Stimulated activated CD8-positive, alpha-beta memory T cell treated with anti-CD3 and anti-CD28 coated beads, Interleukin-12 subunit alpha, Interleukin-12 subunit beta, amount 100 ng/mL, for 24 hours (primary cell): ENCODE results near the gene REM1.
"Not testable (repeated sequence)": the region's sequence is repeated elsewhere in the genome, so short reads cannot be mapped to it uniquely, and the experiment has no call there.

Experiments
- DNase-seq: peaks from one replicate; pipeline ENCODE4 v3.0.0-alpha.2; 2020; ENCODE audit errors: extremely low read depth

REM1 gene

DNA sequence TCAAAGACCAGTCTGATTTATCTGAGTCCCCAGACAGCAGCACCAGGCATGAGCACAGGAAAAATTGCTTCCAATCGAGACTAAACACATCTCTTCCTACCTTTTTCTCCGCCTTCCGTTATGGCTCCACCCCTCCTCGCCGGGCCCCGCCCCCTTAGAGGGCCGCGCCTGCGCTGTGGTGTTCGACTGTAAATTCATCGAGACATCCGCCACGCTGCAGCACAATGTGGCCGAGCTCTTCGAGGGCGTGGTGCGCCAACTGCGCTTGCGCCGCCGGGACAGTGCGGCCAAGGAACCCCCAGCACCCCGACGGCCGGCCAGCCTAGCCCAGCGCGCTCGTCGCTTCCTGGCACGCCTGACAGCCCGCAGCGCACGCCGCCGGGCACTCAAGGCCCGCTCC lies 8.9 kb downstream of the REM1 start:
- no peak for DNase-seq

DNA sequence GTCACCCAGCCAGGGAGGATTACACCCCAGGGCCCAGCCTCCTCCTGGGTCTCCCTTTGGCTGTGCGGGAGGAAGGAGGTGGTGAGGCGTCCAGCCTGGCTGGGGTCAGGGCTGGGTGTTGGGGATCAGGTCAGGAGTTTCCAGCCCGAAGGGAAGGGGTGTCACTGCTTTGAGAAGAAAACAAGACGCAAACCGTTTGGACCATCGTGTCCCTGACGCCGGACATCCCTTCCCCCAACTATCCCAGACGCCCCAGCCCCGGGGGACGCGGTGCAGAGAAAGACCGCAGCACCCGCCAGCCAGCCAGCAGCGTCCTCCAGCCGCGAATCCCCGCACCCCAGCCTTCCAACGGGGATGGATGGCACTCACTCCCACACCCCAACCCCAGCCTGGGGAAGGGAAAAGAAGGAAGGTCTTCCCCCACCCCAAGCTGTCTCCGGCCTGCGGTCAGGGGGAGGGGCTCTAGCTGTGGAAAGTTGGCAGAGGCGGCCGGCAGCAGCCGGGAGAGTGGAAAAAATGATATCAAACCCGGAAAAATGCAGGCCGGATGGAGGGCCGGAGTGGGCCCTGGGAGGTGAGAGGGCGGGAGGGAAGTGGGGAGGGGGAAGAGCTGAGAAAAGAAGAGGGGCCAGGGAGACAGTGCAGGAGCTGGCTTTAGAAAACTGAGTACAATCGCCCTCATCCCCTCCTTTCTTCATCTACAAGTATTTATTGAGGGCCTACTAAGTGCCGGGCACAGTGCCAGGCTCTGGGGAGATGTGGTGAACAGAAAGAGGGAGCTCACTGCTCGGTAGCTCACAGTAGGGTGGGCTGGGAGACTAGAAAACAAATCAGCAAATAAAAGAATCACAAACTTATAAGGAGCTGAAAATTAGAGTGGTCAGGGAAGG lies 10.6 kb downstream of the REM1 start:
- DNase-seq: no peak

DNA sequence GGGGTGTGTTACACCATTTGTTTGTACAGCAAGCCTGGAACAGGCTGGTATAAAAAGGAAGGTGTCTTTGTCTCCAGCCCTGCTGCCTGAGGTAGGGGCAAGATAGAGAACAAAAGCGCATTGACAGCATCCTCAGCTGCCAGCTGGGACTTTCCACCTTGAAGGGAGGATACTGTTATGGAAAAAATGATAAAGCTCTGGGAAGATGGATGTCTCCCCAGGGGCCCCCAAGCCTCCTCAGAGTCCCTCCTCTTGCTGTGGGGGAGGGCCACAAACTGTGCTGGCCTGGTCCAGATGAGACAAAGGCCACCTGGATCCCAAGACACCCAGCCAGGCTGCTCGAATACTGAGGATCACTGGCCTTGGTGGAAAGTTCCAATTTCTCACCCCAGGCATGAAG lies 13.0 kb downstream of the REM1 start:
- DNase-seq: no peak

DNA sequence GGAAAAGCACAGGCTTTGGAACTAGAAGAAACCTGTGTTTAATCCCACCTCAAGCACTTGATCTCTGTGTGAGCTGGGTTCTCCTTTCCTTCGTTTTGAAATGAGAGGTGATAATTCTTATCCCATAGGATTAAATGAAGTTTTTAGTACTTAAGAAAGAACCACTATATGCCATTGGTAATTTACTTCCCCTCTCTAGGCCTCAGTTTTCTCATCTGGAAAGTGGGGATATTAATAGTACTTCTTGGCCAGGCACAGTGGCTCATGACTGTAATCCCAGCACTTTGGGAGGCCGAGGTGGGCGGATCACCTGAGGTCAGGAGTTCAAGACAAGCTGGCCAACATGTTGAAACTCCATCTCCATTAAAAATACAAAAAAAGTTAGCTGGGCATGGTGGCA lies 14.1 kb downstream of the REM1 start:
- no peak for DNase-seq

DNA sequence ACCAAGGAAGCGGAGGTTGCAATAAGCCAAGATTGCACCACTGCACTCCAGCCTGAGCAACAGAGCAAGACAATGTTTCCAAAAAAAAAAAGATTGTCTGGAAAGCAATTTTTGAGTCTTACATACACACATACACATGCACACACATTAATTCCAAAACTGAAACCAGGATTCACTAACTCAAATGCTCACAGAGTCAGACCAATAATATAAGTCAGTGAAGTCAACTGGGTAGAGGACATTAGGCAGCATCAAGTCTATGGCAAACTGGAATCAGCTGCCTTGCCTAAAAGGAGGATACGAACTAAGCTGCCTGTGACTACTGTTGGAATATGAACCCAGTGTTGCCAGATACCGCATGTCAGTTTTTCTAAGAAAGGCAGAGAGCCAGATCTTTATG lies 15.7 kb downstream of the REM1 start:
- no peak for DNase-seq

DNA sequence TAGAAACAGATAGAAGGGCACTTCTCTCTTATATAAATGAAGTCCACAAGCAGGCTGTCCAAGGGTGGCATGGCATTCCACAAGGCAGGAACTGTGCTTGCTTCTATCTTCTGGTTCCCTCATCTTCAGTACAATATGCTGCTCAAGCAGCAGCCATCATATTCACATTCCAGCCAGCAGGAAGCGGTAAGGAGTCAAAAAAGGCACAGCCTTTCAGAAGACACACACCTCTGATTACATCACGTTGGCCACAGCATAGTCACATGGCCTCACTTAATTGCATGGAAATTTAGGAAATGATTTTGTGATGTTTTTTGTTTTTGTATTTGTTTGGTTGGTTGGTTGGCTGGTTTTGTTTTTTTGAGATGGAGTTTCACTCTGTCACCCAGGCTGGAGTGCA lies 19.0 kb downstream of the REM1 start:
- DNase-seq: no peak

DNA sequence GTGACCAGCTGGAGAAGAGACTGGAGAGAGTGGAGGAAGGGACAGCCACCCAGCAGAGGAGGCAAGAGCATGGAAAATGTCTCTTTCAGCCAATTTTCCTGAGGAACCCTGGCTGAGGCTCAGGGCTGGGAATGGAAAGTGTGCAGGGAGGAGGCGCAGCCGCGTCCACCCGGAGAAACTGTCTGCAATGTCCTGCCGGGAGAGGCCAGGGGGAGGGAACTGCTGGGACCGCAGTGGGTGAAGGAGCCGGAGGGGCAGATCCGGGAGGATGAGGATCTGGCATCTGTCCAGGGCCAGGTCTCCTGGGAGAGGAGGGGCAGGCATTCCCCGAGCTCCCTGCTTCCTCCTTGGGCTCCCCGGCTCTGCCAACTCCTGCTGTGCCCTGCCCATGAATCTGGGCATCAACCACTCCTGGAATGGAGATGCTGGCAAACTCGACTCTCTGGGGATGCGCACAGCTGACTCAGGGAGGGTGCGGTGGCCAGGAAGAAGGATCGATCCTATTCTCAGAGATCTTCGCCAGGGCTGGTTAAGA lies 21.7 kb downstream of the REM1 start:
- no peak for DNase-seq

DNA sequence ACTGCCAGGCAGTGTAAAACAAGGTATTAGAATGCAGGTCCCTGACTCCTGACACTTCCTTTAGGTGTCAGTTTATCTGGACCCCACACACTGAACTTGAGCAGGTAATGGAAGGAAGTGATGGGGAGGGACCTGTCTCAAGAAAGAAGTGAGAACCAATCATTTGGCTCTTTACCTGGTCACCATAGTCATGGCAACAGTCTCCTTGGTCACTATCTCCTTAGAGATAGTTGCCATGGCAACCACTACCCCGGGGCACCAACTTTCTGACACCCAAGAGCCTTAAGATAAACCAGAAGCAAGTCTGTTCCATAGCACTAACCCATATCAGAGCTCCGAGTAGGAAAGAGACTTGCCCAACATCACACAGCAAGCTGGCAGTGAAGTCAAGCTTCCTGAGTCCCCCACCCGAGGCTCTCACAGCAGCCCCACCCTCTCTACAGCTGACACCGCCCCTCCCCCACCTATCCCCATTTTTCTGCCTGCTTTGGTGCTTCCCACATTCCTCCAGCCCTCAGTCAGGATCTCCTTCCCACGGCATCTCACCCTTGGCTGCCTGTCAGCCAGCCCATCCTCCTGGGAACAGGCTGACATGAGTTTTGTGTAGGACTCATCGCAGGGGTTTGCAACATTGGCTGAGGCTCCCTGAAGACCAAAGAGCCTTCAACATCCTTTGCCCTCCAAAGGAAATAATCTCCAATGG lies 22.9 kb downstream of the REM1 start:
- DNase-seq: no peak

DNA sequence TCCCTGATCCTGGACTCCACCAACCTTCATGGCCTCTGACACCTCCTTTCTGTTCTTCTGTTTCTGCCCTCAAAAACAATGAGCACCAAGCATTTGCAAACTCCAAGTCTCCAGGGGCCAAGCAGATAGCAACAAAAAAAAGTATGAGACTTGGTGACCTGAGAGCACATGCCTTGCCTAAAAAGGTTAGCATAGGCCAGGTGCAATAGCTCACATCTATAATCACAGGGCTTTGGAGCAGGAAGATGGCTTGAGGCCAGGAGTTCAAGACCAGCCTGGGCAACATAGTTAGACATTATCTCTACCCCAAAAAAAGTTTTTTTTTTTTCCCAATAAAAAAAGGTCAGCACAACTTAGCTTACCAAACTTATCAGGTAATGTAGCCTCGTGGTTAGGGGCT lies 25.4 kb downstream of the REM1 start:
- DNase-seq: no peak

DNA sequence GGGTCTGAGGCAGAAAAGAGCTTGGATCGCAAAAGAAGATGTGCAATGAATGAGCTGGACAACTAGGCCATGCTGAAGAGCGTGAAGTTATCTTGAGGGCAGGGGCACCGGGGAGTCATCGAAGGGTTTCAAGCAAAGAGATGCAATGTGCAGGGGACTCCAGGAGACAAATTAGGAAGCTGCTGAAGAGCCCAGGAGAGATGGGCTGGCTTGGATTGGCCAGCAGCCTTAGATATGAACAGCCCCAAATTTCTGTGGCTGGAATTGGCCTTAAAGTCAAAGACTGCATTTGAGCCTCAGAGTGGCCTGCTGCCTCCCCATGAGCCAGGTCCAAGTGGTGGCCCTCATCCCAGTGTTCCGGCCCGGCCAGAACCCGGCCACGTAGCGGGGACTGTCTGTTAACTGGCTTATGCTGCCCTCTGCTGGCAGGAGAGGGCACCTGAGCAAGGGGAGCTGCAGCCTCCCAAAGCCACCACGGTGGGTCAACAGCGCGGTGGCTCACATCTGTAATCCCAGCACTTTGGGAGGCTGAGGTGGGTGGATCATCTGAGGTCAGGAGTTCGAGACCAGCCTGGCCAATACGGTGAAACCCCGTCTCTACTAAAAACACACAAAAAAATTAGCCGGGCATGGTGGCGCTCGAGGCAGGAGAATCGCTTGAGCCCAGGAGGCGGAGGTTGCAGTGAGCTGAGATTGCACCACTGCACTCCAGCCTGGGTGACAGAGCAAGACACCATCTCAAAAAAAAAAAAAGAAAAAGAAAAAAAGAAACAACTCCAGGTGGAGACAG lies 28.0 kb downstream of the REM1 start:
- peak; percentile 40 for DNase-seq

DNA sequence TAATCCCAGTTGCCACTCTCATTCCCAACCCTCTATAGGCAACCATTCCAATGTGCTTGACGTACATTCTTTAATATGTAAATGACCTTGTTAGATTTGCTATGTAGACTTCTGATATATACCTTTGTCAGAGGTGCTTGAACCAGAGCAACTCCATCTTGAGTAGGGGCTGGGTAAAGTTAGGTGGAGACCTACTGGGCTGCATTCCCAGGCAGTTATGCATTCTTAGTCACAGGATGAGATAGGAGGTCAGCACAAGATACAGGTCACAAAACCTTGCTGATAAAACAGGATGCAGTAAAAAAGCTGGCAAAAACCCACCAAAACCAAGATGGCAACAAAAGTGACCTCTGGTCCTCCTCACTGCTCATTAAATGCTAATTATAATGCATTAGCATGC lies 30.8 kb downstream of the REM1 start:
- DNase-seq: no peak

DNA sequence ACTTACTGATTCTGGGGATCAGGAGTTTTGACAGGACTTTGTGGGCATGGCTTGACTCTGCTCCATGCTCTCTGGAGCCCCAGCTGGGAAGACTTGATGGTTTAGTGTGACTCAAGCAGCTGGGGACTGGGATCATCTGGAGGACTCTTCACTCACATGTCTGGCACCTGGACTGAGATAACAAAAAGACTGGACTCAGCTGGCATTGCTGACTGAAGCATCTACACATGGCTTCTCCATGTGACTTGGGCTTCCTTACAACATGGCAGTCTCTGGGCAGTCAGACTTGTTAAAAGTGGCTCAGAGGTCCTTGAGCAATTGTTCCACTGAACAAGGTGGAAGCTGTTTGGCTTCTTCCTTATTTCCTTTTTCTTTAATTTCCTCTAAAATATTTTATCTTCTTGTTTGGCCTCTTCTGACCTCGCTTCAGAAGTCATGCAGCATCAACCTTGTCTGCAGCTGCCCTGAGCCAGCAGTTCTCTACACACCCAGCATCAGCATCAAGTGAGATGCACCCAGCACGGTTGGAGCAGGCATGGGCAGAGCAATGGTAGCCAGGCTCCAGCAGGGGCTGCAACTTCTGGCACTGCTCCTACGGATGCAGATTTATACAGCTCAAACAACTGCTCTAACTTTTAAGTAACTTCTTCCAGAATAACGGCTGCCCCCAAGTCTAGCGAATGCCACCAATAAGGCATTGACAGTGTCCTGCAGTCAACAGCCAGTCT lies 33.6 kb downstream of the REM1 start:
- no peak for DNase-seq

DNA sequence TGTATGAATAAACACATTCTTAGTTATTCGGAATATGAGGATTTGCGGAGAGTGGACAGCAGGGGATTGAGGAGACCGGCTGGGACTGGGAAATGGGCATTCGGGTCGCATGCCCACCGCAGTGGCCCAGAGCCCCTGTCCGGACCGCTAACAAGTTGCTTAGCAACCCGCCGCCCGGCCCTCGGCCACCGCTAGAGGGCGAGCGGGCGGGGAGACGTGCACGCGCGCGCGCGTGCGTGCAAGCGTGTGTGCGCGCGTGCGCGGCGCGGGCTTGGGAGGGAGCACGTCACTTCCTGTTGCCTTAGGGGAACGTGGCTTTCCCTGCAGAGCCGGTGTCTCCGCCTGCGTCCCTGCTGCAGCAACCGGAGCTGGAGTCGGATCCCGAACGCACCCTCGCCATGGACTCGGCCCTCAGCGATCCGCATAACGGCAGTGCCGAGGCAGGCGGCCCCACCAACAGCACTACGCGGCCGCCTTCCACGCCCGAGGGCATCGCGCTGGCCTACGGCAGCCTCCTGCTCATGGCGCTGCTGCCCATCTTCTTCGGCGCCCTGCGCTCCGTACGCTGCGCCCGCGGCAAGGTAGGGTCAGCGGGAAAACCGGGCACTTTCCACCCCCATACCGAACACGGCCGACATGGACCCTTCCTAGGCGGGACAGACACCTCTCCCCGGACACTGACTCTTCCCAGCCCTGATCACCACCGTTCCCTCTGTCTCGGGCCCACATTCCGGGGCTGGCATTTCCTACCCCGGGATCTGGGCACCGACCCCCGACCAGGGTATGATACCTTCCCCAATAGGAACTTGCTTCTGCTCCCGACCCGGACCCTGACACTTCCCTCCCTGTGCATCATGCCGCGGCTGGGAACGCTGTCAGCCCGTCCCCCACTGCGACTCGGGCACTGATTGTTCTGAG lies 39.3 kb downstream of the REM1 start, which contains the start of gene HM13:
Gene HM13 (plus strand): TSS at position 289 of the 918 bp plus-strand sequence. CDS start 110 bp downstream, at position 399.
- DNase-seq: peak; percentile 67

DNA sequence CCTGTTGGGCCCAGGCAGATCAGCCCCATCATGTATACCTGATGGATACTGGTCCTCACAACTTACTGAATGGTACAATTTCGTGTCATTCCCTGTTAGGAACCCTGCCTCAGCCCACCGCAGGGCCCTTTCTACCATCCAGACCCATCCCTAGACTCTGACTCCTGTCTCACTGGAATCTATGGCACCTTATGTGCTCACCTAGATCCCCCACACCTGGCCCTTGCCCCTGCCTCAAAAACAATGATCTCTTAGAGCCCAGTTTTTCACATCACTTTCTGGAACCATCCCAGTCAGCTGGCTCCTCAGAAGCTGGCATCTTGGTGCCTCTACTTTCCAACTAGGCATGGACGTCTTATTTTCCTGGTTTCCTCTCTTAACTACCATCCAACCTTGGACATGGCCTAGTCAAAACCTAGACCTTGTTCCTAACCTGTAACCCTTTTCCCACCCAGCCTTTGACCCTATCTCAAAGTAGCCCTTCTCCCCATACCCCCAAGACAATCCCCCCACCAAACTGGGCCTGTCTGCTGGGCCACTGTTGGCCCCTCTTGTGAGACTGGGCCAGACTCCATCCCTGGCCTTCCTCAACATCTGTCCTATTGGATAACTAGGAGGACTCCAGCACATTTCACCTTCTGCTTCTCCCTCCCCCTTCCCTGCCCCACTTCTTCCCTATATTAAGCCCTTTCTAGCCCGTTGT lies 40.1 kb downstream of the REM1 start:
- no peak for DNase-seq

DNA sequence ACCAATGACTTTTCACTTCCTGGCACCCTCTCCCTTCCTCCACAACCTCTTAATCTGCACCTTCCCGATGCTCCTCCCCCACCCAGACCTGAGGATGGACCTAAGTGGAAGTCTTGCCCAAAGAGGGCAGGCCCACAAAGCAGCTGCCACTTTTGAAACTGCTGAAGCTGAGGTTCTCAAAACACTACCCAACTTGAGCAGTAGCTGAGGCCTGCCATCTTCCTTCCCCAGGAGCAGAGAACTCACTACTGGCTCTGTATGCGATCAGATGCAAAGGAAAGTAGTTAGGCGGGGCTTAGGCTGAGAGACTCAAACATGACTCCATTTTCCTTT lies 40.7 kb downstream of the REM1 start:
- no peak for DNase-seq

DNA sequence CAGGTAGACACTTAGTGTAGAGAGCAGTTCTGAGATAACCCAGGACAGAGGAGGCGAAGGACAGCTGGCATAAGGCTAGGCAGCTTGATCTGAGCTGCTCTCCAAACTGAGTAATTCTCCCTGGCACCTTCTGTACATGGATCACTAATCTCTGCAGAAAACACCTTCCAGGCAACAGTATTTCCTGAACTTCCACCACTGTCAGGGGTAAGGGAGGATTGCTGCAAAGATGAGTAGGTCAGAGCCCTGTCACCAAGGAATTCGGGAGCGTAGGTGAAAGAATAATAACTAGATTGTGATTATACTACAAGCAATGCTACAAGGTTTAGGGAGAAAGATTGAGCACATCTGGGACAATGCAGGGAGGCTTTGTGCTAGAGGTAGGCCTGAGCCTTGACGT lies 41.1 kb downstream of the REM1 start:
- DNase-seq: no peak

DNA sequence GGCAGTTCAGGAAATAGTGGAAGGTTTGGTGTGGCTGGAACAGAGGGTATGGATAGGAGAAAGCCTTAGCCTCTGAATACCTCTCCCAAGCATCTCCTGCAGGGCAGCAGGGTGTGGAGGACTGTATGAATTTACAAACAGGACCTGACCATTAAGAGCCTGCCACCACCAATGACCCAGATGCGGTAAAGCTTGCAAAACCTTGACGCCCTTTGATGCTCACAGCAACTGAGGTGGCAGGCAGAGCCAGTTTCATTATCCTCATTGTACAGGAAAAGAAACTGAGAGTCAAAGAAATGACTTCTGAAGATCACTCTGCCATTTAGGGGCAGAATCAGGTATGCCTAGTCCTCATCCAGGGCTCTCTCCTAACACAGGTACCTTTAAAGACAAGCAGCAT lies 41.6 kb downstream of the REM1 start:
- no peak for DNase-seq

DNA sequence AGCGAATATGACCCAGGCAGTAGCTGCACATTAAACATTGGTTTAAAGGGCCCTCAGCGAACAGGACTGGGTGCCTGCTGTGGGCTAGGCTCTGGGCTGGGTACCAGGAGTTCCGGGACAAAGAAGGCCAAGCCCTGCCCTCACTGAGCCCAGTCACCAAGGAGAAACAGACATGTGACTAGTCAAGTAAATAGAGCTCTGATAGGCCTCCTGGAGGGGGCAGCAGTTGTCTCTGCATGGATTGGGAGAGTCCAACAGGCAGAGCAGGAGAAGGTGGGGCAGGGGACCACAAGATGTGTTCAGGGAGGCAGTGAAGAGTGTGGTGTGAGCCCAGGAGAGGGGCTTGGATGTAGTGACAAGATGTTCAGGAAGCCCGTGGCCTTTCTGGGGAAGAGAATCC lies 42.3 kb downstream of the REM1 start:
- no peak for DNase-seq

DNA sequence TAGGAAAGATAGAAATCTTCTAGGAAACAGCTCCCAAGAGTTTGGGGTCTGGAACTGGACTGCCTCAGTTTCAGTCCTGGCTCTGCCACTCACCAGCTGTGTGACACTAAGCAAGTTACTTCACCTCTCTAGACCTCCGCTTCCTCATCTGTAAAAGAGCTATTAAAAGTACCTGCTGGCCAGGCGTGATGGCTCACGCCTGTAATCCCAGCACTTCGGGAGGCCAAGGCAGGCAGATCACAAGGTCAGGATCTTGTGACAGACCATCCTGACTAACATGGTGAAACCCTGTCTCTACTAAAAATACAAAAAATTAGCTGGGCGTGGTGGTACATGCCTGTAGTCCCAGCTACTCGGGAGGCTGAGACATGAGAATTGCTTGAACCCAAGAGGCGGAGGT lies 46.2 kb downstream of the REM1 start:
- DNase-seq: not testable (repeated sequence)

DNA sequence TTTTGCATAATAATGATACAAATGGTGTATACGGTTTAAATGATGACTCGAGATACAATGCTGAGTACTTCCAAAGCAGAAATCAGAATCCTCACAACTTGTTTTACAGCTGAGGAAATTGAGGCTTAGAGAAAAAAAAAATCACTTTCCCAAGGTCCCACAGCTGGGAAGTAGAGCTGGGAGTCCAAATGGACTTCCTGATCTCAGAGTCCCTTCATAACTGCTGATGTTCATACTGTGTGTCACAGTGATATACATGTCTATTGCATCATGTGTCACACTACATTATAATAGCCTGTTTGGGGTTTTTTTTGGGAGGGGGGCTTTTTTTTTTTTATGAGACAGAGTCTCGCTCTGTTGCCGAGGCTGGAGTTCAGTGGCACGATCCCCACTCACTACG lies 47.6 kb downstream of the REM1 start:
- DNase-seq: no peak
